ENCODE data around the gene HOXB8.

GRCh38 chr17:48627623-48628521 lies 12.8 kb upstream of the HOXB8 start:
- TF ChIP-seq EZH2 (optimal IDR thresholded peaks at IDR 0.05; ENCODE audit: low read depth, low read length) (no peak), CTCF (IDR thresholded peaks at IDR 0.05; ENCODE audit: low read length) (no peak)
